ENCODE results near the gene ZNF385B.
"Not testable (repeated sequence)": the region's sequence is repeated elsewhere in the genome, so short reads cannot be mapped to it uniquely, and the experiment has no call there.

ZNF385B gene

GRCh38 chr2:179861416-179862067 is at the start of gene ZNF385B:
Gene ZNF385B (minus strand): TSS chr2:179861612.
- no peak for DNase-seq (ENCODE audit: low spot score)

- DNase-seq (ENCODE audit: low spot score): no peak
Measured at GRCh38 chr2:179910735-179911113, 49.3 kb upstream of the ZNF385B start.

GRCh38 chr2:179909845-179910734 is 48.7 kb upstream of the ZNF385B start:
- no peak for DNase-seq (ENCODE audit: low spot score)

- DNase-seq (ENCODE audit: low spot score): no peak
Measured at GRCh38 chr2:179900655-179901054, 39.2 kb upstream of the ZNF385B start.

GRCh38 chr2:179899666-179900065 is 38.3 kb upstream of the ZNF385B start:
- DNase-seq (ENCODE audit: low spot score): no peak

- peak; percentile 29 for DNase-seq (ENCODE audit: low spot score)
Measured at GRCh38 chr2:179898873-179899272, 37.5 kb upstream of the ZNF385B start.

GRCh38 chr2:179893616-179894015 is 32.2 kb upstream of the ZNF385B start:
- no peak for DNase-seq (ENCODE audit: low spot score)

GRCh38 chr2:179891237-179891636 is 29.8 kb upstream of the ZNF385B start:
- DNase-seq (ENCODE audit: low spot score): no peak

GRCh38 chr2:179890666-179891065 is 29.3 kb upstream of the ZNF385B start:
- DNase-seq (ENCODE audit: low spot score): no peak

GRCh38 chr2:179888642-179889041 is 27.2 kb upstream of the ZNF385B start:
- not testable (repeated sequence) for DNase-seq (ENCODE audit: low spot score)

- no peak for DNase-seq (ENCODE audit: low spot score)
Measured at GRCh38 chr2:179884193-179884592, 22.8 kb upstream of the ZNF385B start.

GRCh38 chr2:179882851-179883806 is 21.7 kb upstream of the ZNF385B start:
- no peak for DNase-seq (ENCODE audit: low spot score)

- no peak for DNase-seq (ENCODE audit: low spot score)
Measured at GRCh38 chr2:179877601-179878364, 16.4 kb upstream of the ZNF385B start.

- DNase-seq (ENCODE audit: low spot score): no peak
Measured at GRCh38 chr2:179876266-179876665, 14.9 kb upstream of the ZNF385B start.

- DNase-seq (ENCODE audit: low spot score): no peak
Measured at GRCh38 chr2:179875864-179876263, 14.5 kb upstream of the ZNF385B start.

GRCh38 chr2:179862898-179863458 is 1.6 kb upstream of the ZNF385B start:
- no peak for DNase-seq (ENCODE audit: low spot score)

- peak; percentile 14 for DNase-seq (ENCODE audit: low spot score)
Measured at GRCh38 chr2:179861027-179861415, 391 bp downstream of the ZNF385B start.

GRCh38 chr2:179860255-179861026 is 971 bp downstream of the ZNF385B start:
- no peak for DNase-seq (ENCODE audit: low spot score)

- no peak for DNase-seq (ENCODE audit: low spot score)
Measured at GRCh38 chr2:179859523-179859922, 1.9 kb downstream of the ZNF385B start.

- DNase-seq (ENCODE audit: low spot score): no peak
Measured at GRCh38 chr2:179857236-179857635, 4.2 kb downstream of the ZNF385B start.
